Measurements from ENCODE around the gene CLHC1. TPM values are rescaled to one million over a fixed set of nuclear protein-coding genes. Genes with fewer than 3 reads are reported as not detected.

Gene CLHC1
- total RNA-seq, 1 experiment from 2014 or later, result 9.2 TPM

DNA sequence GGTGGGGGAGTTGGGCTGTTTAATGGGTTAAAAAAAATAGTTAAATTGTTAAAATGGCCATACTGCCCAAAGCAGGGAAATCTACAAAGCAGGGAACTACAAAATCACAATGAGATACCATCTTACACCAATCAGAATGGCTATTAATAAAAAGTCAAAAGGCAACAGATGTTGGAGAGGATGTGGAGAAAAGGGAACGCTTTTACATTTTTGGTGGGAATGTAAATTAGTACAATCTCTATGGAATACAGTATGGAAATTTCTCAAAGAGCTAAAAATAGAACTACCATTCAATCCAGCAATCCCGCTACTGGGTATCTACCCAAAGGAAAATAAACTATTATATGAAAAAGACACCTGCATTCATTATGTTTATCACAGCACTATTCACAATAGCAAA lies 27.1 kb downstream of the CLHC1 start:
- Histone ChIP-seq H3K23ac (ENCODE audit: insufficient read length, low read depth, low read length) (no peak overlapping the region), H3K23me2 (ENCODE audit: insufficient read length, low read depth, low read length, poor library complexity, severe bottlenecking) (no peaks in the 10 kb centered on the region), H3K9ac (ENCODE audit: extremely low read depth, insufficient read length, low read length) (no peak overlapping the region), H3K27ac (ENCODE audit: insufficient read length, low read depth, low read length) (no peak overlapping the region), H3K9me3 (ENCODE audit: control insufficient read depth, low read depth, low read length) (no peaks in the 10 kb centered on the region), H3K27me3 (ENCODE audit: insufficient read depth, low read length) (no peaks in the 10 kb centered on the region), H4K8ac (replicated peaks; ENCODE audit: insufficient read length, low read depth, low read length) (no peak overlapping the region), H2BK15ac (ENCODE audit: low read depth, low read length) (no peak overlapping the region), H4K20me1 (ENCODE audit: control insufficient read depth, insufficient read depth, insufficient read length) (no peaks in the 10 kb centered on the region), H2BK12ac (ENCODE audit: insufficient read length, low read depth, low read length) (no peak overlapping the region), H2BK20ac (ENCODE audit: low read depth, low read length, poor library complexity, severe bottlenecking) (no peak overlapping the region), H3K18ac (ENCODE audit: insufficient read length, low read depth, low read length) (no peak overlapping the region), H3K79me1 (ENCODE audit: insufficient read depth, low read depth, low read length, poor library complexity, severe bottlenecking) (no peaks in the 10 kb centered on the region), H3K4me2 (ENCODE audit: insufficient read depth, insufficient read length, low read length) (no peak overlapping the region), H2AK5ac (ENCODE audit: insufficient read length, low read length) (no peak overlapping the region), H2BK120ac (ENCODE audit: low read depth, low read length, poor library complexity, severe bottlenecking) (no peak overlapping the region), H4K91ac (ENCODE audit: insufficient read length, low read depth, low read length) (no peak overlapping the region), H3K14ac (ENCODE audit: insufficient read depth, low read length) (no peak overlapping the region), H3K79me2 (ENCODE audit: insufficient read depth, low read length) (no peaks in the 10 kb centered on the region), H3T11ph (ENCODE audit: low read length) (no peak overlapping the region), H3K4ac (ENCODE audit: low read depth, low read length) (no peak overlapping the region), H3K56ac (ENCODE audit: insufficient read length, low read depth, low read length) (no peak overlapping the region), H3K4me1 (ENCODE audit: insufficient read depth, low read length) (no peaks in the 10 kb centered on the region), H2BK5ac (ENCODE audit: insufficient read length, low read length) (no peak overlapping the region), H4K5ac (ENCODE audit: insufficient read length, low read depth, low read length) (no peak overlapping the region), H2AFZ (ENCODE audit: low read length) (no peak overlapping the region)
- Mint-ChIP-seq H3K4me3 (no peak overlapping the region), H3K27me3 (ENCODE audit: low read depth) (no peaks in the 10 kb centered on the region), H3K9me3 (peaks cover 4 to 14% of the 10 kb centered on the region in 2 experiments; a peak in 4 of 5 replicates), H3K4me1 (no peaks in the 10 kb centered on the region), H3K27ac (no peak overlapping the region), H3K36me3 (ENCODE audit: insufficient read depth in 1 of 3, low read depth in 3 of 3) (peaks cover 28 to 43% (median 41%) of the 10 kb centered on the region in 3 experiments)
- no CpG with 5 or more reads among the region's 2 CpGs for WGBS (ENCODE audit: extremely low coverage, insufficient read length, low lambda C conversion rate)
- no peak for DNase-seq
- TF ChIP-seq, protein P1, sequence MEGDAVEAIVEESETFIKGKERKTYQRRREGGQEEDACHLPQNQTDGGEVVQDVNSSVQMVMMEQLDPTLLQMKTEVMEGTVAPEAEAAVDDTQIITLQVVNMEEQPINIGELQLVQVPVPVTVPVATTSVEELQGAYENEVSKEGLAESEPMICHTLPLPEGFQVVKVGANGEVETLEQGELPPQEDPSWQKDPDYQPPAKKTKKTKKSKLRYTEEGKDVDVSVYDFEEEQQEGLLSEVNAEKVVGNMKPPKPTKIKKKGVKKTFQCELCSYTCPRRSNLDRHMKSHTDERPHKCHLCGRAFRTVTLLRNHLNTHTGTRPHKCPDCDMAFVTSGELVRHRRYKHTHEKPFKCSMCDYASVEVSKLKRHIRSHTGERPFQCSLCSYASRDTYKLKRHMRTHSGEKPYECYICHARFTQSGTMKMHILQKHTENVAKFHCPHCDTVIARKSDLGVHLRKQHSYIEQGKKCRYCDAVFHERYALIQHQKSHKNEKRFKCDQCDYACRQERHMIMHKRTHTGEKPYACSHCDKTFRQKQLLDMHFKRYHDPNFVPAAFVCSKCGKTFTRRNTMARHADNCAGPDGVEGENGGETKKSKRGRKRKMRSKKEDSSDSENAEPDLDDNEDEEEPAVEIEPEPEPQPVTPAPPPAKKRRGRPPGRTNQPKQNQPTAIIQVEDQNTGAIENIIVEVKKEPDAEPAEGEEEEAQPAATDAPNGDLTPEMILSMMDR (conservative IDR thresholded peaks at IDR 0.05), result no peak

Measured in H9 (cell line).